ENCODE measurements around the gene AWAT2. TPM values are rescaled to one million over a fixed set of nuclear protein-coding genes. Genes with fewer than 3 reads are reported as not detected.
"Not testable (repeated sequence)": the region's sequence is repeated elsewhere in the genome, so short reads cannot be mapped to it uniquely, and the experiment has no call there.

The AWAT2 gene
- total RNA-seq, 4 donors from 2014 or later: not detected

- Histone ChIP-seq H3K4me1 (no peaks in the 10 kb centered on the region), H3K27ac (no peak overlapping the region), H3K27me3 (no peaks in the 10 kb centered on the region), H3K9me3 (no peaks in the 10 kb centered on the region), H3K36me3 (no peaks in the 10 kb centered on the region), H3K4me3 (no peak overlapping the region)
- intact Hi-C loops (cut with DNase I; ENCODE audit: low total_unique reads): no loop called here
- DNase-seq: no peak
- TF ChIP-seq POLR2A (IDR thresholded peaks at IDR 0.05) (no peak), CTCF (IDR thresholded peaks at IDR 0.05) (no peak)
These were observed 47.9 kb downstream of the AWAT2 start for GRCh38 chrX:70001708-70002341.

GRCh38 chrX:70001269-70001668, 48.5 kb downstream of the AWAT2 start:
- H3K27ac ChIP-seq: no peak overlapping the region
- no peak overlapping the region for H3K4me3 ChIP-seq
- no peak for TF ChIP-seq CTCF (IDR thresholded peaks at IDR 0.05)
- no peak for TF ChIP-seq POLR2A (IDR thresholded peaks at IDR 0.05)
- no peak for DNase-seq
- H3K27me3 ChIP-seq: no peaks in the 10 kb centered on the region
- no peaks in the 10 kb centered on the region for H3K4me1 ChIP-seq
- no peaks in the 10 kb centered on the region for H3K9me3 ChIP-seq
- intact Hi-C loops (cut with DNase I; ENCODE audit: low total_unique reads): no loop called here
- no peaks in the 10 kb centered on the region for H3K36me3 ChIP-seq

GRCh38 chrX:69998299-69998698, 51.4 kb downstream of the AWAT2 start:
- DNase-seq; H3K4me1 ChIP-seq; H3K9me3 ChIP-seq; H3K27me3 ChIP-seq; H3K4me3 ChIP-seq; intact Hi-C loops (cut with DNase I; ENCODE audit: low total_unique reads); H3K36me3 ChIP-seq; H3K27ac ChIP-seq: not testable (repeated sequence)

GRCh38 chrX:69996113-69996468, 53.6 kb downstream of the AWAT2 start:
- Histone ChIP-seq H3K27me3 (peaks cover 0 to 4% of the 10 kb centered on the region in 2 donors), H3K4me1 (no peaks in the 10 kb centered on the region), H3K4me3 (no peak overlapping the region), H3K36me3 (no peaks in the 10 kb centered on the region), H3K9me3 (no peaks in the 10 kb centered on the region), H3K27ac (no peak overlapping the region)
- TF ChIP-seq POLR2A (IDR thresholded peaks at IDR 0.05) (no peak), CTCF (IDR thresholded peaks at IDR 0.05) (no peak)
- intact Hi-C loops (cut with DNase I; ENCODE audit: low total_unique reads): no loop called here
- no peak for DNase-seq

GRCh38 chrX:69995362-69996112, 54.2 kb downstream of the AWAT2 start:
- TF ChIP-seq POLR2A (IDR thresholded peaks at IDR 0.05) (no peak), CTCF (IDR thresholded peaks at IDR 0.05) (no peak)
- H3K27ac ChIP-seq: no peak overlapping the region
- H3K27me3 ChIP-seq: peaks cover 0 to 4% of the 10 kb centered on the region in 2 donors
- no peak overlapping the region for H3K4me3 ChIP-seq
- intact Hi-C loops (cut with DNase I; ENCODE audit: low total_unique reads): no loop called here
- H3K4me1 ChIP-seq: no peaks in the 10 kb centered on the region
- H3K36me3 ChIP-seq: no peaks in the 10 kb centered on the region
- no peaks in the 10 kb centered on the region for H3K9me3 ChIP-seq
- DNase-seq: no peak
